K562 (cell line): Measurements from ENCODE around the gene RREB1. TPM values are rescaled to one million over a fixed set of nuclear protein-coding genes. Genes with fewer than 3 reads are reported as not detected.

ENCODE experiments used
- CBX3 ChIP-seq, 2 experiments: IDR thresholded peaks; 1 replicate in 1 of 2; 2 replicates in 1 of 2; pipeline ENCODE4 v1.6.1; 2012; ENCODE audit warnings: inconsistent platforms in 2 of 2, low read length in 2 of 2, borderline replicate concordance in 1 of 2, control low read depth in 1 of 2
- PHF20 ChIP-seq: fragments of 450-650 bp; IDR thresholded peaks from 2 replicates; pipeline ENCODE4 v1.6.1; 2018; ENCODE audit not compliant: partially characterized antibody
- RB1 ChIP-seq: fragments of 450-650 bp; IDR thresholded peaks from 2 replicates; pipeline ENCODE4 v1.6.1; 2017; ENCODE audit warnings: low read depth, mild to moderate bottlenecking
- RBM25 ChIP-seq: fragments of 200-400 bp; formaldehyde crosslinking; IDR thresholded peaks from 2 replicates; pipeline ENCODE4 v1.6.1; 2018; ENCODE audit warnings: low read length, low read depth, moderate library complexity; ENCODE audit not compliant: severe bottlenecking
- ZNF551 ChIP-seq: fragments of 250-450 bp; sonication (Bioruptor Pico); IDR thresholded peaks from 2 replicates; pipeline ENCODE4 v1.5.0; 2021; ENCODE audit warnings: mild to moderate bottlenecking, moderate library complexity
- ZNF780A ChIP-seq: fragments of 250-450 bp; sonication (Bioruptor Pico); IDR thresholded peaks from 2 replicates; pipeline ENCODE4 v1.5.0; 2021; ENCODE audit warnings: mild to moderate bottlenecking
- polyA plus RNA-seq, 8 experiments: library from polyadenylated mRNA; depleted of rRNA in 4 of 8; stranded (reverse) in 5 of 8; unstranded in 3 of 8; fragments of >200 nt; fragmentation: Nextera tagmentation in 2 of 8; fragmentation: Illumina TruSeq in 1 of 8; extraction: Ambion mirVana in 2 of 8; extraction: Trizol in 1 of 8; gene quantifications; 2 replicates each; pipeline versions ENCODE4 v1.2.1 to v1.2.3, GENCODE V29; 2011 to 2014; ENCODE audit warnings: inconsistent platforms in 1 of 8, missing spikeins in 1 of 8
- total RNA-seq, 7 experiments: library from RNA; depleted of rRNA in 6 of 7; stranded (reverse); fragments of >200 nt in 6 of 7; fragmentation: Illumina TruSeq in 2 of 7; extraction: Trizol in 2 of 7; gene quantifications; 2 replicates each; pipeline versions ENCODE4 v1.2.1 to v1.2.3, GENCODE V29; 2011 to 2021; ENCODE audit warnings: low replicate concordance in 1 of 7
- TF ChIP-seq, protein P1 (sequence below): fragments of 200-800 bp; sonication (Bioruptor generic); IDR thresholded peaks from 2 replicates; pipeline ENCODE4 v1.6.1; 2016; ENCODE audit warnings: missing genetic modification characterization, missing compliant biosample characterization

RREB1 gene
- total and polyA plus RNA-seq, 9 of the 15 experiments (the other 6 are each of a cell fraction or from before 2014, with no cell fraction given): 3.3 to 64.2 (median 19.3) TPM

DNA sequence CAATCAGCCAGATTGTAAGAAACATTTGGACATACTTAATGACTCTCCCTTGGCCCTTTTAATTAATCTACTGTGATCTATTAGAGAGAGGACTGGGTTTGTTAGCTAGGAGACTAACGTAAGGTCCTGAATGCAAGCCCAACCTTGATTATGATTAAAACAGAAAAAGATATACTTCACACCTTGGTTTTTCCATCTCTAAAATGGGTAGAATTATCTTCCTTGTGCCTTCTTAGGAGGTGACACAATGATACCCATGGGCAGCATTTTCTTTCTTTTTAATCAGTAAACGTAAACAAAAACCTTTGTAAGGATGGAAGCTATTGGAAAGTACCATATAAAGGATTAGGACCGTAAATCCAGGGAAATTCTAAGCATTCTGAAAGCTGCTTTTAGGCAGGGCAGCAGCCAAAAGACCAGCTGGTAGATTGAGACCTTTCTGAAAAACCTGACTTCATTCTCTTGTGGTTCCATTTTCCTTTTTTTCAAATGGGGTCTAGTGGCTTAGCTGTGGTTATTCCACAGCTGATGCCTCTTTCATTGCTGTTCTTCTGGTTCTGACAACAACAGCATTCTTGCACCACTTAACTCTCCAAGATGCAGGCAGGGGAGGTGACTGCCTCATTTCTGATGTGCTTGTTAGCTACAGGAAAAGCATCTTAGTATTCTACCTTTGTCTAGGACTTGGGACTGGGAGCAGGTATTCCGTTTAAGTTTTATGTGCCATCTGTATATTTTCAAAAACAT is 27.4 kb downstream of the RREB1 start (continued):
- TF ChIP-seq, protein P1, sequence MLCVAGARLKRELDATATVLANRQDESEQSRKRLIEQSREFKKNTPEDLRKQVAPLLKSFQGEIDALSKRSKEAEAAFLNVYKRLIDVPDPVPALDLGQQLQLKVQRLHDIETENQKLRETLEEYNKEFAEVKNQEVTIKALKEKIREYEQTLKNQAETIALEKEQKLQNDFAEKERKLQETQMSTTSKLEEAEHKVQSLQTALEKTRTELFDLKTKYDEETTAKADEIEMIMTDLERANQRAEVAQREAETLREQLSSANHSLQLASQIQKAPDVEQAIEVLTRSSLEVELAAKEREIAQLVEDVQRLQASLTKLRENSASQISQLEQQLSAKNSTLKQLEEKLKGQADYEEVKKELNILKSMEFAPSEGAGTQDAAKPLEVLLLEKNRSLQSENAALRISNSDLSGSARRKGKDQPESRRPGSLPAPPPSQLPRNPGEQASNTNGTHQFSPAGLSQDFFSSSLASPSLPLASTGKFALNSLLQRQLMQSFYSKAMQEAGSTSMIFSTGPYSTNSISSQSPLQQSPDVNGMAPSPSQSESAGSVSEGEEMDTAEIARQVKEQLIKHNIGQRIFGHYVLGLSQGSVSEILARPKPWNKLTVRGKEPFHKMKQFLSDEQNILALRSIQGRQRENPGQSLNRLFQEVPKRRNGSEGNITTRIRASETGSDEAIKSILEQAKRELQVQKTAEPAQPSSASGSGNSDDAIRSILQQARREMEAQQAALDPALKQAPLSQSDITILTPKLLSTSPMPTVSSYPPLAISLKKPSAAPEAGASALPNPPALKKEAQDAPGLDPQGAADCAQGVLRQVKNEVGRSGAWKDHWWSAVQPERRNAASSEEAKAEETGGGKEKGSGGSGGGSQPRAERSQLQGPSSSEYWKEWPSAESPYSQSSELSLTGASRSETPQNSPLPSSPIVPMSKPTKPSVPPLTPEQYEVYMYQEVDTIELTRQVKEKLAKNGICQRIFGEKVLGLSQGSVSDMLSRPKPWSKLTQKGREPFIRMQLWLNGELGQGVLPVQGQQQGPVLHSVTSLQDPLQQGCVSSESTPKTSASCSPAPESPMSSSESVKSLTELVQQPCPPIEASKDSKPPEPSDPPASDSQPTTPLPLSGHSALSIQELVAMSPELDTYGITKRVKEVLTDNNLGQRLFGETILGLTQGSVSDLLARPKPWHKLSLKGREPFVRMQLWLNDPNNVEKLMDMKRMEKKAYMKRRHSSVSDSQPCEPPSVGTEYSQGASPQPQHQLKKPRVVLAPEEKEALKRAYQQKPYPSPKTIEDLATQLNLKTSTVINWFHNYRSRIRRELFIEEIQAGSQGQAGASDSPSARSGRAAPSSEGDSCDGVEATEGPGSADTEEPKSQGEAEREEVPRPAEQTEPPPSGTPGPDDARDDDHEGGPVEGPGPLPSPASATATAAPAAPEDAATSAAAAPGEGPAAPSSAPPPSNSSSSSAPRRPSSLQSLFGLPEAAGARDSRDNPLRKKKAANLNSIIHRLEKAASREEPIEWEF (CRISPR knock-in tag): 0 out of 2 replicates have a peak, but pooled peaks have one; percentile 29
- TF ChIP-seq RBM25 (peak; percentile 99), PHF20 (peak; percentile 51), CBX3 (IDR thresholded peaks at IDR 0.05; ENCODE audit: borderline replicate concordance in 1 of 2, low read length in 2 of 2) (peak in 1 of 2 experiments; percentile 87; a peak in 2 of 3 replicates), RB1 (no peak), ZNF551 (no peak), ZNF780A (CRISPR knock-in tag) (0 out of 2 replicates have a peak, but pooled peaks have one; percentile 40)
